Aorta (tissue), 5 donors: Measurements from ENCODE around the gene TMEM179B. TPM values are rescaled to one million over a fixed set of nuclear protein-coding genes. Genes with fewer than 3 reads are reported as not detected.
"Not testable (repeated sequence)": the region's sequence is repeated elsewhere in the genome, so short reads cannot be mapped to it uniquely, and the experiment has no call there.

Experiments
- ATAC-seq: fragments of 200-7000 bp; cut with Tn5 transposase; one replicate; pipeline ENCODE4 v1.9.1; 2022; ENCODE audit warnings: moderate library complexity; ENCODE audit not compliant: low FRiP score
- DNase-seq, 2 donors: peaks; one replicate each; pipeline ENCODE4 v3.0.0-alpha.2; 2020
- H3K27ac ChIP-seq, 2 donors: one replicate each; pipeline ENCODE4 v1.5.1; 2013; ENCODE audit warnings: low read length in 2 of 2, mild to moderate bottlenecking in 2 of 2, moderate library complexity in 2 of 2, control low read depth in 1 of 2, inconsistent platforms in 1 of 2, low read depth in 1 of 2
- H3K27me3 ChIP-seq, 2 donors: one replicate each; pipeline ENCODE4 v1.6.1; 2013; ENCODE audit warnings: control low read depth in 1 of 2, low read length in 1 of 2, mild to moderate bottlenecking in 1 of 2, moderate library complexity in 1 of 2; ENCODE audit not compliant: insufficient read depth in 2 of 2, control insufficient read depth in 1 of 2
- H3K36me3 ChIP-seq, 2 donors: one replicate each; pipeline ENCODE4 v1.6.1; 2013; ENCODE audit warnings: control low read depth in 1 of 2, low read length in 1 of 2, mild to moderate bottlenecking in 1 of 2; ENCODE audit not compliant: insufficient read depth in 2 of 2, control insufficient read depth in 1 of 2
- H3K4me1 ChIP-seq, 2 donors: one replicate each; pipeline ENCODE4 v1.6.1; 2013; ENCODE audit warnings: low read length in 2 of 2, control low read depth in 1 of 2, mild to moderate bottlenecking in 1 of 2, moderate library complexity in 1 of 2; ENCODE audit not compliant: insufficient read depth in 2 of 2, control insufficient read depth in 1 of 2
- H3K4me3 ChIP-seq, 2 donors: one replicate each; pipeline ENCODE4 v1.5.1; 2013; ENCODE audit warnings: low read length in 2 of 2, control low read depth in 1 of 2, mild to moderate bottlenecking in 1 of 2
- H3K9me3 ChIP-seq: one replicate; pipeline ENCODE4 v1.6.1; 2013; ENCODE audit warnings: mild to moderate bottlenecking, low read length; ENCODE audit not compliant: control insufficient read depth
- WGBS, 2 donors: extraction: QIAGEN DNeasy Blood & Tissue Kit; methylation state at CpG; one replicate each; pipeline ENCODE4 v1.1.7; 2013; 5-methylcytosine and 5-hydroxymethylcytosine counted together
- intact Hi-C, 2 donors: fragments of 100-400 bp; cut with DNase I; formaldehyde crosslinking; loops; one replicate each; pipeline versions ENCODE4 v1.14.2 to v1.15.0; 2022
- polyA plus RNA-seq, 2 donors: library from polyadenylated mRNA; stranded (reverse); fragments of 200-250 nt; gene quantifications; one replicate each; pipeline ENCODE4 v1.2.3, GENCODE V29; 2013
- total RNA-seq, 2 donors: library from RNA; stranded (reverse); fragmentation: NEBNext Ultra II Directional; extraction: Animal tissue kit (Norgen Biotek cat#: 25700); gene quantifications; one replicate each; pipeline ENCODE4 v1.2.1, GENCODE V29; 2021
- donor health status: healthy with polysubstance abuse.
- donor health status: Bipolar disorder and iron deficiency.
- donor health status: DM: no; HTN: no; CAD: no.
- donor health status: DM: no; HTN: no; CAD: no.
- donor health status: DM: yes; HTN: yes; CAD: no.

Gene TMEM179B
- total and polyA plus RNA-seq, 4 donors: 26.8 to 55.9 (median 30.1) TPM

GRCh38 chr11:62757846-62758788 lies 29.1 kb upstream of the TMEM179B start:
- Histone ChIP-seq H3K4me3 (no peak overlapping the region), H3K27me3 (no peaks in the 10 kb centered on the region), H3K9me3 (no peaks in the 10 kb centered on the region), H3K36me3 (no peaks in the 10 kb centered on the region), H3K27ac (no peak overlapping the region), H3K4me1 (no peaks in the 10 kb centered on the region)
- intact Hi-C loops: no loop called here
- peak in 1 of 2 donors; percentile 21 for DNase-seq
- WGBS, 2 donors: 41 to 55% methylated on average over 9 of the region's 9 CpGs
- no peak for ATAC-seq

- H3K36me3 ChIP-seq, DNase-seq, H3K4me3 ChIP-seq, intact Hi-C loops, ATAC-seq, H3K4me1 ChIP-seq, H3K27ac ChIP-seq, H3K27me3 ChIP-seq, H3K9me3 ChIP-seq: not testable (repeated sequence)
- 43 to 46% methylated on average over 9 of the region's 9 CpGs for WGBS, 2 donors
Measured at GRCh38 chr11:62760867-62761227, 26.4 kb upstream of the TMEM179B start.

- no peaks in the 10 kb centered on the region for H3K9me3 ChIP-seq
- DNase-seq (no peak), ATAC-seq (peak; percentile 50)
- WGBS, 2 donors: 0 to 1% methylated on average over 18 of the region's 18 CpGs
- intact Hi-C loops: loop anchor here in 1 of 2 donors (5.0 kb wide), 1 partner anchor 43 kb away; the partner anchor contains the start of genes HNRNPUL2 and TTC9C
- H3K36me3 ChIP-seq: peaks cover 2 to 6% of the 10 kb centered on the region in 2 donors
- H3K27me3 ChIP-seq: no peaks in the 10 kb centered on the region
- H3K27ac ChIP-seq: peak overlapping the region; percentile 31 to 98
- H3K4me1 ChIP-seq: no peaks in the 10 kb centered on the region
- peak overlapping the region; percentile 30 to 72 for H3K4me3 ChIP-seq
Measured at GRCh38 chr11:62770778-62771143, 16.4 kb upstream of the TMEM179B start.

- intact Hi-C loops: loop anchor here in 1 of 2 donors (5.0 kb wide), 1 partner anchor 44 kb away; the partner anchor contains the start of genes HNRNPUL2 and TTC9C
- ATAC-seq (peak; percentile 99), DNase-seq (peak; percentile 99)
- Histone ChIP-seq H3K9me3 (no peaks in the 10 kb centered on the region), H3K4me1 (no peaks in the 10 kb centered on the region), H3K27ac (peak within 1 kb of the TSS; percentile 31 to 98), H3K4me3 (peak within 1 kb of the TSS; percentile 38 to 72), H3K36me3 (peaks cover 2 to 3% of the 10 kb centered on the region in 2 donors), H3K27me3 (no peaks in the 10 kb centered on the region)
- 1 to 2% methylated on average over 60 of the region's 60 CpGs for WGBS, 2 donors
Measured at GRCh38 chr11:62771144-62772021, 15.8 kb upstream of the TMEM179B start, which contains the start of gene TAF6L. TAF6L (plus strand) TSS chr11:62771396; CDS start chr11:62775784, 4,388 bp downstream.

- ATAC-seq: no peak
Measured at GRCh38 chr11:62774407-62774806, 12.8 kb upstream of the TMEM179B start.

GRCh38 chr11:62775646-62776045 lies 11.6 kb upstream of the TMEM179B start:
- Histone ChIP-seq H3K9me3 (no peaks in the 10 kb centered on the region), H3K27me3 (no peaks in the 10 kb centered on the region), H3K27ac (no peak overlapping the region), H3K4me3 (no peak overlapping the region), H3K36me3 (no peaks in the 10 kb centered on the region), H3K4me1 (no peaks in the 10 kb centered on the region)
- ATAC-seq (no peak), DNase-seq (no peak)
- intact Hi-C loops: no loop called here
- 90 to 93% methylated on average over 17 of the region's 17 CpGs for WGBS, 2 donors

More at GRCh38 chr11:62774407-62774806, 12.8 kb upstream of the TMEM179B start:
- 84 to 86% methylated on average over 6 of the region's 6 CpGs for WGBS, 2 donors
- DNase-seq: no peak
- intact Hi-C loops: loop anchor here in 1 of 2 donors (5.0 kb wide), 1 partner anchor 47 kb away; the partner anchor contains the start of genes HNRNPUL2 and TTC9C
- Histone ChIP-seq H3K27ac (no peak overlapping the region), H3K36me3 (no peaks in the 10 kb centered on the region), H3K27me3 (no peaks in the 10 kb centered on the region), H3K4me1 (no peaks in the 10 kb centered on the region), H3K4me3 (no peak overlapping the region), H3K9me3 (no peaks in the 10 kb centered on the region)

GRCh38 chr11:62777389-62777788 lies 9.8 kb upstream of the TMEM179B start:
- 82 to 87% methylated on average over 2 of the region's 2 CpGs for WGBS, 2 donors
- intact Hi-C loops: no loop called here
- DNase-seq: no peak
- H3K27me3 ChIP-seq: no peaks in the 10 kb centered on the region
- no peaks in the 10 kb centered on the region for H3K9me3 ChIP-seq
- no peak overlapping the region for H3K4me3 ChIP-seq
- H3K4me1 ChIP-seq: no peaks in the 10 kb centered on the region
- H3K36me3 ChIP-seq: peaks cover 0 to 2% of the 10 kb centered on the region in 2 donors
- H3K27ac ChIP-seq: no peak overlapping the region
- ATAC-seq: no peak

GRCh38 chr11:62778441-62778840 lies 8.8 kb upstream of the TMEM179B start:
- DNase-seq (no peak), ATAC-seq (peak; percentile 28)
- no peak overlapping the region for H3K27ac ChIP-seq
- intact Hi-C loops: no loop called here
- 89 to 90% methylated on average over 3 of the region's 3 CpGs for WGBS, 2 donors
- H3K36me3 ChIP-seq: peaks cover 0 to 5% of the 10 kb centered on the region in 2 donors
- H3K4me3 ChIP-seq: no peak overlapping the region
- no peaks in the 10 kb centered on the region for H3K27me3 ChIP-seq
- H3K4me1 ChIP-seq: no peaks in the 10 kb centered on the region
- H3K9me3 ChIP-seq: no peaks in the 10 kb centered on the region
